ENCODE data around the gene BCL2L11. TPM values are rescaled to one million over a fixed set of nuclear protein-coding genes. Genes with fewer than 3 reads are reported as not detected.

BCL2L11 gene
- polyA plus RNA-seq, 1 donor = 21.9 TPM

- Histone ChIP-seq H3K4me3 (ENCODE audit: low read length) (no peak overlapping the region), H3K36me3 (ENCODE audit: control insufficient read depth, insufficient read depth, low read length) (peaks cover 22% of the 10 kb centered on the region), H3K27me3 (ENCODE audit: control insufficient read depth, insufficient read depth, low read length) (no peaks in the 10 kb centered on the region), H3K9me3 (ENCODE audit: control insufficient read depth, low read depth, low read length) (no peaks in the 10 kb centered on the region), H3K4me1 (ENCODE audit: control insufficient read depth, insufficient read depth, low read length) (no peaks in the 10 kb centered on the region), H3K27ac (ENCODE audit: low read length) (no peak overlapping the region)
- DNase-seq = no peak
- WGBS (ENCODE audit: insufficient coverage, low lambda C conversion rate) = 100% methylated on average over 1 of the region's 10 CpGs
Observed at GRCh38 chr2:111143107-111143842, 22.6 kb downstream of the BCL2L11 start.

DNA sequence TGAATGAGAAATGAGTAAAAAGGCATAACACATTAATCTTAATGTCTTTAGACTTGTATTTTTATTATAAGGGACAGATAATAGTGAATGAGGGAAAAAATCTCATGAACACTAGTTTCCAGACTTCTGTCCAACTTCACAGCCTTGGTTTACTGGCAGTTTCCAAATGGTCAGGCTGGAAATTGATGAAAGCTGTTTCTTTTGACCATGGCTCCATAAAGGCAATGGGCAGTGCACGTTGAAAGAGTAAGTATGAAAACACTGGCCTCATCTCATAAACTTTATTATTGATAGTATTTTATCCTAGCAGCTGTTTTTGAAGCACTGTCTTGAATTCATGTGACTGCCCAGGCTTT lies 23.1 kb downstream of the BCL2L11 start:
- WGBS (ENCODE audit: insufficient coverage, low lambda C conversion rate) = no CpG with 5 or more reads among the region's 1 CpG

DNA sequence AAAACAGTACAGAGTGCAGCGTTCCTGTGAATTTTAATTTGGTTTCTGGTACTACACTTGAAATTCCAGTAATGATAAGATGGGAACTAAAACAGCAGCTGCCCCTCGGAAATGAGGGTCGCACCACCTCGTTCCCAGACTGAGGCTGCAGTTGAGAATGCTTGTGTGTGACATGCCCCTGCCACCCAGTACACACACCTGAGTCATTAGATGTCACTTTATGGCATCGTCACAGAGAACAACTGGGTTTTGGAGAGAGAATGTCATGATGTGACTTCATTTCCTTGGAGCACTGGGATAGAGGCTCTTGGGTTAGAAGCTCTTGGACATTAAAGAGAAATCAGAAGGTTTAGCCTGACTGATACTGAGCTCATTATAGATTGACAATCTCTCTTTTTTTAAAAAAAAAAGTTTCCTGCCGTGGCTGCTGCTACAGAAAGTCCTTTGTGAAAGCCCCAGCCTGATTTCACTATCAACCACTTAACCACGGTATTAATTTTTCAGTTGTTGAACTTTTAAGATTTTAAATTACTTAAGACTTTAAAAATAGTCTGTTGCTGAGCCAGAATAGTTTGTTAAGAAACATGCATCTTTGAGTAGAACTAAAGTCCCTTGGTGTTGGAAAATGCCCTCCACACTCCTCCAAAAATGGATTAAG lies 24.5 kb downstream of the BCL2L11 start:
- Histone ChIP-seq H3K4me3 (ENCODE audit: low read length) (no peak overlapping the region), H3K36me3 (ENCODE audit: control insufficient read depth, insufficient read depth, low read length) (peaks cover 7% of the 10 kb centered on the region), H3K27ac (ENCODE audit: low read length) (no peak overlapping the region), H3K27me3 (ENCODE audit: control insufficient read depth, insufficient read depth, low read length) (no peaks in the 10 kb centered on the region), H3K4me1 (ENCODE audit: control insufficient read depth, insufficient read depth, low read length) (no peaks in the 10 kb centered on the region), H3K9me3 (ENCODE audit: control insufficient read depth, low read depth, low read length) (no peaks in the 10 kb centered on the region)
- whole genome bisulfite sequencing (ENCODE audit: insufficient coverage, low lambda C conversion rate) = 100% methylated on average over 2 of the region's 7 CpGs
- DNase-seq = no peak

More for the DNA sequence above, 23.1 kb downstream of the BCL2L11 start:
- Histone ChIP-seq H3K27me3 (ENCODE audit: control insufficient read depth, insufficient read depth, low read length) (no peaks in the 10 kb centered on the region), H3K4me3 (ENCODE audit: low read length) (no peak overlapping the region), H3K9me3 (ENCODE audit: control insufficient read depth, low read depth, low read length) (no peaks in the 10 kb centered on the region), H3K27ac (ENCODE audit: low read length) (no peak overlapping the region), H3K4me1 (ENCODE audit: control insufficient read depth, insufficient read depth, low read length) (no peaks in the 10 kb centered on the region), H3K36me3 (ENCODE audit: control insufficient read depth, insufficient read depth, low read length) (peaks cover 17% of the 10 kb centered on the region)
- no peak for DNase-seq

DNA sequence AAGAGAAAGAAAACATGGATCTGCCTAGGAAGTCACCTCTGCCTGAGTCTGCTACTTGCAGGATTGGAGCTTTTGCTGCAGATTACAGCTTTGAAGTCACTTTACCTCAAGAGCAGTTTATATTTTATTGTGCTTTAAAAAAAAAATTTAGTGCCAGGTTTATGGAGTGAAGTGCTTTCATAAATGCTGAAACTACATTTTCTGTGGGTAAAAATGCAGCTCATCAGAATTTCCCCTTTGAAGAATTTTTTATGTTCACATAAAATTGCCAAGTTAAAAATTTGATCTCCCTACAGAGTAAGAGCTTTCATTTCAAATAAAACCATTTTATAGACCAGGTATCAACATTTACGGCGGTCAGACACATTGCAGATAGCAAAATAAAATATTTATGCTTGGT lies 25.2 kb downstream of the BCL2L11 start:
- Histone ChIP-seq H3K4me1 (ENCODE audit: control insufficient read depth, insufficient read depth, low read length) (no peaks in the 10 kb centered on the region), H3K27me3 (ENCODE audit: control insufficient read depth, insufficient read depth, low read length) (no peaks in the 10 kb centered on the region), H3K27ac (ENCODE audit: low read length) (no peak overlapping the region), H3K9me3 (ENCODE audit: control insufficient read depth, low read depth, low read length) (no peaks in the 10 kb centered on the region), H3K36me3 (ENCODE audit: control insufficient read depth, insufficient read depth, low read length) (peaks cover 6% of the 10 kb centered on the region), H3K4me3 (ENCODE audit: low read length) (no peak overlapping the region)
- no peak for DNase-seq
- 100% methylated on average over 1 of the region's 2 CpGs for WGBS (ENCODE audit: insufficient coverage, low lambda C conversion rate)

DNA sequence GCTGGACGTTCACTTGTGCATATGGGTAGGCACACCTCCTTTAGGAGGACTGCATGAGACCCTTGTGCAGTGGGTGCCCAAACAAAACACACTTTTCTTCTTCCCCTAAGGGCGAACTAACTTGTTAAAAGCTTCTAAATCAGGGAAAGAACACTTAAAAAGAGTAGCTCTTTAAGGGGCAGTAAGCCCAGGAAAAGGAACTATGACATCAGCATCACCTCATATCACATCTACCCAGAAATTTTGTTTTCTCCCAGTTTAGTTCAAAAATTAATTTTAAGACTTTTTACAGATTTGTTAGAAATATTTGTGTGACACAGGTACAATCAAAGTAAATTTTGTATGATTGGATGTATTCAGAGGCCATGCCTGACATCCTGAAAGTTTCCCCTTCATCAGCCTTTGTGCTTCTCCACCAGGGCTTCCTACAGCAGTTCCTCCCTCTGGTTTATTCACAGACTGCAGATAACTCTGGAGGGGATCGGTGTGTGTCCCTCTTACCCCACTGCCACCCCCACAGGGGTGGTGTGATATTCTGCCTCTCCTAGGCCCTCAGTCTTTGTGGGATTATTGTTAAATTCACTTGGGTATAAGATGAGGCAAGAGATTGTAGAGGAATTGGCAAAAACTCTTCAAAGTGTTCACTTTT lies 27.6 kb downstream of the BCL2L11 start:
- no peak for DNase-seq
- no CpG with 5 or more reads among the region's 3 CpGs for WGBS (ENCODE audit: insufficient coverage, low lambda C conversion rate)
- Histone ChIP-seq H3K9me3 (ENCODE audit: control insufficient read depth, low read depth, low read length) (no peaks in the 10 kb centered on the region), H3K4me1 (ENCODE audit: control insufficient read depth, insufficient read depth, low read length) (no peaks in the 10 kb centered on the region), H3K27ac (ENCODE audit: low read length) (no peak overlapping the region), H3K4me3 (ENCODE audit: low read length) (no peak overlapping the region), H3K36me3 (ENCODE audit: control insufficient read depth, insufficient read depth, low read length) (peaks cover 16% of the 10 kb centered on the region), H3K27me3 (ENCODE audit: control insufficient read depth, insufficient read depth, low read length) (no peaks in the 10 kb centered on the region)

DNA sequence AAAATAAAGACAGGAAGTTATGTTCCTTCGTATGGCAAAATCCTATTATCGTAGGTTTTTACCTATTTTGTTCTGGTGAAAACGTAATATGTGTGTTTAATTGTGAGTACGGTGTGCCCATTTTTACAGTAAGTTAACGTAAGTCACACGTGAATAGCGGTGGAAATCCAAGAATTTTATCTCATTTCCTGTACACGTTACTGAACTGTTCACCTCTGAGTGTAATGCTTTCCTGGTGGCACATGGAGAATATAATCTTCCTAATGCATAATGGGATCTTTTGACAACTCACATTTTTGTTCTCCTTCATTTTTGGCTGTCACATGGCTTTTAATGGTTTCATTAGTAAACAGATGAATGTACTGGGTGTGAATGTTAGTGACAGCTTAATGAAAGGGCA lies 28.2 kb downstream of the BCL2L11 start:
- Histone ChIP-seq H3K27me3 (ENCODE audit: control insufficient read depth, insufficient read depth, low read length) (no peaks in the 10 kb centered on the region), H3K36me3 (ENCODE audit: control insufficient read depth, insufficient read depth, low read length) (peaks cover 19% of the 10 kb centered on the region), H3K27ac (ENCODE audit: low read length) (no peak overlapping the region), H3K9me3 (ENCODE audit: control insufficient read depth, low read depth, low read length) (no peaks in the 10 kb centered on the region), H3K4me3 (ENCODE audit: low read length) (no peak overlapping the region), H3K4me1 (ENCODE audit: control insufficient read depth, insufficient read depth, low read length) (no peaks in the 10 kb centered on the region)
- WGBS (ENCODE audit: insufficient coverage, low lambda C conversion rate) = 97% methylated on average over 4 of the region's 8 CpGs
- no peak for DNase-seq

DNA sequence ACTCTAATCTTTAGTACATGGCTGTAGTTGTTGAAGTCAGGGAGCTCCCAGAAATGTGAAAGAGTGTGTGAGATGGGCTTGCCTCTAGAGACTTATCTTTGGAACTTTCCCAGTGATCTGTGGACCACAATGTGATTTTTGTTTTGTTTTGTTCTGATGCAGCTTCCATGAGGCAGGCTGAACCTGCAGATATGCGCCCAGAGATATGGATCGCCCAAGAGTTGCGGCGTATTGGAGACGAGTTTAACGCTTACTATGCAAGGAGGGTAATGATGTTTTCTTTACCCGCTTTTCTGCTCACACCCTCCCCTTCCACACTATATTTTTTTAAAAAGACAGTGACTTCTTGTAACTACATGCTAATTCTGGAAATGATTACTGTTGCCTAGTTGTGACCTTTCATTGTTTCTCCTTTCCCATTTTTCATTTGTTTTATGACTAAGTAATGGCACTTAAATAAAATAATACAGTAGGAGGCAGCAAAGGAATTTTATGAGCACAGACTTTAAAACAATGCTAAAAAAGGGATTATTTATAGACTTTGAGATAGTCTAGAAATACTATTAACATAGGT lies 29.3 kb downstream of the BCL2L11 start:
- Histone ChIP-seq H3K27ac (ENCODE audit: low read length) (no peak overlapping the region), H3K36me3 (ENCODE audit: control insufficient read depth, insufficient read depth, low read length) (peaks cover 23% of the 10 kb centered on the region), H3K4me3 (ENCODE audit: low read length) (no peak overlapping the region), H3K4me1 (ENCODE audit: control insufficient read depth, insufficient read depth, low read length) (no peaks in the 10 kb centered on the region), H3K27me3 (ENCODE audit: control insufficient read depth, insufficient read depth, low read length) (no peaks in the 10 kb centered on the region), H3K9me3 (ENCODE audit: control insufficient read depth, low read depth, low read length) (no peaks in the 10 kb centered on the region)
- WGBS (ENCODE audit: insufficient coverage, low lambda C conversion rate) = 100% methylated on average over 2 of the region's 7 CpGs
- DNase-seq = no peak

- H3K9me3 ChIP-seq (ENCODE audit: control insufficient read depth, low read depth, low read length) = no peaks in the 10 kb centered on the region
- H3K27me3 ChIP-seq (ENCODE audit: control insufficient read depth, insufficient read depth, low read length) = no peaks in the 10 kb centered on the region
- WGBS (ENCODE audit: insufficient coverage, low lambda C conversion rate) = 100% methylated on average over 1 of the region's 6 CpGs
- peaks cover 55% of the 10 kb centered on the region for H3K36me3 ChIP-seq (ENCODE audit: control insufficient read depth, insufficient read depth, low read length)
- no peaks in the 10 kb centered on the region for H3K4me1 ChIP-seq (ENCODE audit: control insufficient read depth, insufficient read depth, low read length)
- H3K27ac ChIP-seq (ENCODE audit: low read length) = no peak overlapping the region
- no peak overlapping the region for H3K4me3 ChIP-seq (ENCODE audit: low read length)
- DNase-seq = no peak
Observed at GRCh38 chr2:111154758-111155157, 34.0 kb downstream of the BCL2L11 start.

GRCh38 chr2:111155610-111156009 lies 34.9 kb downstream of the BCL2L11 start:
- no peaks in the 10 kb centered on the region for H3K9me3 ChIP-seq (ENCODE audit: control insufficient read depth, low read depth, low read length)
- peaks cover 60% of the 10 kb centered on the region for H3K36me3 ChIP-seq (ENCODE audit: control insufficient read depth, insufficient read depth, low read length)
- 100% methylated on average over 1 of the region's 1 CpG for WGBS (ENCODE audit: insufficient coverage, low lambda C conversion rate)
- no peak overlapping the region for H3K27ac ChIP-seq (ENCODE audit: low read length)
- H3K4me1 ChIP-seq (ENCODE audit: control insufficient read depth, insufficient read depth, low read length) = no peaks in the 10 kb centered on the region
- H3K4me3 ChIP-seq (ENCODE audit: low read length) = no peak overlapping the region
- no peaks in the 10 kb centered on the region for H3K27me3 ChIP-seq (ENCODE audit: control insufficient read depth, insufficient read depth, low read length)
- no peak for DNase-seq

DNA sequence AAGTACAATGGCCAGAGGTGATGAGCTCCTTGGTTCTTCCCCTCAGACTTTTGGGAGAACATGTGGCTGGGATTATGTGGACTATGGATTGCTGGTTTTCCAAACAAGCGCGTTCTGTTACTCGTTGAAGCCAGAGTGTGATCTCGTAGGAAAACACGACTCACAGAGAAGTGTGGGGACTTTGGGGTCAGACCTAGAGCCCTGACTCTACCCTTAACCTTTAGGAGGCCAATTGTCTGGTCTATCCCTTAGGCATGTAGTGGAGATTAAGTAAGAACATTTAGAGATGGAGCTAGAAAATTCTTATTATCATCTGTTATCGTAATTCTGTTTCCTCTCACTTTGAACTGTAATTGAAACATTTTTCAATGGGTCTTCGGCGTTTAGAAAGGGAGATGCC lies 35.8 kb downstream of the BCL2L11 start:
- H3K9me3 ChIP-seq (ENCODE audit: control insufficient read depth, low read depth, low read length) = no peaks in the 10 kb centered on the region
- H3K4me1 ChIP-seq (ENCODE audit: control insufficient read depth, insufficient read depth, low read length) = no peaks in the 10 kb centered on the region
- no peak for DNase-seq
- no peak overlapping the region for H3K27ac ChIP-seq (ENCODE audit: low read length)
- 100% methylated on average over 3 of the region's 8 CpGs for WGBS (ENCODE audit: insufficient coverage, low lambda C conversion rate)
- H3K4me3 ChIP-seq (ENCODE audit: low read length) = no peak overlapping the region
- H3K36me3 ChIP-seq (ENCODE audit: control insufficient read depth, insufficient read depth, low read length) = peaks cover 66% of the 10 kb centered on the region
- H3K27me3 ChIP-seq (ENCODE audit: control insufficient read depth, insufficient read depth, low read length) = no peaks in the 10 kb centered on the region
